ENCODE measurements around the gene SLC44A5.
"Not testable (repeated sequence)": the region's sequence is repeated elsewhere in the genome, so short reads cannot be mapped to it uniquely, and the experiment has no call there.

The SLC44A5 gene

DNA sequence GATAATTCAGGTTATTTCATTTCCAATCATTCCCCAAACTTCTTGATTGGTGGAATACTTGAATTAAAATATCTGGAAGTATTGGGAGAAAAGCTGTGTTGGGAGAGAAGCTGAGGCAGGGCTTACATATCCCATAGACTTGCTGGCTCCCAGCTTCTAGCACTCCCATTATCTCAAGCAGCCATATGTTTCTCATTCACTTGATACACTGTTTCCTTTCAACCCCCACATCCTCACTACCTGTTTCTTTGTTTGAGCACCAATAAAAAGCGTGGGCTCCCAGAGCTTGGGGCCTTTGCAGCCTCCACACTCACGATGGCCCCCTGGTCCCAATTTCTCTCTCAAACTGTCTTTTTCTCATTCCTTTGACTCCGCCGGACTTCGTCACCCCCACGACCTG lies 256.6 kb downstream of the SLC44A5 start:
- not testable (repeated sequence) for DNase-seq

DNA sequence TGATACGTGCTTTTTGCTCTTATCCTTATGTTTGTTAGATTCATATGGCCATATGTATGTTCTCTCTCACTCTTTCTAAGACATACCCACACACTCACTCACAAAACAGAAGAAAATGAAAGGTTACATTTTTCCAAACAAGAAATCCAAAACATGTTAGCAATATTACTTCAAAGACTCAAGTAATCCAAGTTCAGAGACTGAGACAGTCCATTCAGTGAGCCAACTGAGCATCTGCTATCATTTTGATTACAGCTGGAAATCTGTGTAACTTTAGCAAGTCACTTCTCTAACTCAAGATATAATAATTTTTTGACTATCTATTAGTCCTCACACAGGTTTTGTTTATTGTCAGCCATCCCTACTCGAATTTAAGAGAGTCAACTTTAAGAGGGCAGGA lies 257.9 kb downstream of the SLC44A5 start:
- DNase-seq = no peak

GRCh38 chr1:75345538-75346292 lies 265.2 kb downstream of the SLC44A5 start:
- DNase-seq = no peak

DNA sequence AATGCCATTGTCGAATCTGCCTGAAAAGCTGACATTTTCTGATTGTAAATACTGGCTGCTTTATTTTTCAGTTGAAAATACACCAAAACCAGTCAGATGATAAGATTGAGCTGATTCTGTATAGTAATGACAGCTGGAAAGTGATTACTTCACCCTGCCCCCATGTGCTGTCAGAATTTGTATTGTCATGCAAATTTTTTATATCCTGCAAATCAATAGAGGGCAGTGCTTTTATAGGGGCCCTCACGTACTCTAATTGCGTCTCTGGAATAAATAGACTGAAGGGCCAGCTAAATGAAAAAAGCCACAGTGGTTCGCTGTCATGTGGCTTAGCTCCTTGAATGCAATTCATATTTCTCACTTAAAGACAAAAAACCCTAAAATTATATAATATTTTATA lies 268.1 kb downstream of the SLC44A5 start:
- peak; percentile 54 for DNase-seq

GRCh38 chr1:75341537-75341936 lies 269.4 kb downstream of the SLC44A5 start:
- no peak for DNase-seq

DNA sequence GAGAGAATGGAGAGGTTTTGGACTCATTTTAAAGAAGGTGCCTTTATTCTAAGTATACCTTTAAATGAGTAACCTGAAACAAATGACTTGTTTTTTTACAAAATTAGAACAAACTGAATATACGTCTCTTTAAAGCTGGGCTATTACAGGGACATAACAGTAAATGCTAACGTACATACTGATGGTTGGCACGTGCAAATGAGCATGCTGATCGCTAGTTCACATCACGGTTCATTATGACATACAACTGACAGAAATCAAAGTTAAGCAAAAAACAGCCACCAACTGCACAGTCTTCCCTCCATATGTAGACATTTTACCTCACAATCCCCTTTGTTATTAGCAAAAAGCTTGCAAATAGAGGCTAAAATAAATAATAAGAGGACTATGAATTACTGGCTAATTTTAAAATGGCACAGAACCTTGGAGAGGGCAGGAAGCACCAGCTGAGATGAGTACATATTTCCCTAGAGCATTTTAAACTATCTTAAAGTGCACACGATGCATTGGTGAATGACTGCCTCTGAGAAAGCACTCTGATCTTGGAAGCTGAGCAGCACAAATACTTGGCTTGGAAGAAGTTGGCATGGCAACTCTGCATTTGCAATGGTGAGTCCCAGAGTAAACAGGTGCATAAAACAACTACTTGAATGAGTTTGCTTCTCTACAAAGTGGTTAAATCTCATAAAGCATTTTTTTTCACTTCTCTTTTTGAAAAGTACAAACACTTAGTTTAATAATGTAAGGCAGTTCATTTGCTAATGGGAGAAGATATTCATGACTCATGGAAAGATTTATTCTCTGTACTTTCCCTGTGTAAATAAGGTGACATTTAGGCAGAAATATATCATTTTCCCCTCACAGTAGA lies 272.1 kb downstream of the SLC44A5 start:
- peak; percentile 49 for DNase-seq

DNA sequence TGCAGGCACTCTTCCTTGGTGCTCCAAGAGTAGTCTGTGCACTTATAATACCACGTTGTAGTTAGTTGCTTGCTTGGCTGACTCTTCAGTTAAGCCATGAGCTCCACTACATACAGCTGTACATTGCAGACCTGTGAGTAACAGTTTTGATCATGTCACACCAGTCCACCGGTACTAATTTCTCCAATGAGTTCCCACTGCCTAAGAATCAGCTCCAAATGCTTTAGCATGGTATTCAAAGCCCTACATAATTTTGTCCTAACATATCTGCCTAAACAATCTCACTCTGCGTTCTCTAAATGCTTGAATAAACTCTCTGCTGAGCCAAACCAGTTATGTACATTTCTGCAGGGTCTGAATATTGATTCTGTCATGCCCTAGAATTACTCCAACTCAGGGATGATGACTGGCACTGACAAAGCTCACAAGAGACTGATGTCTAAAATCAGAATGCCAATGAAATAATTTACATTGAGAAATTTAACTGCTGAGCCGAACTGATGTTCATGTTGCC lies 276.0 kb downstream of the SLC44A5 start:
- DNase-seq = no peak

- no peak for DNase-seq
These were observed 280.3 kb downstream of the SLC44A5 start for GRCh38 chr1:75330624-75331023.

- DNase-seq = no peak
These were observed 282.2 kb downstream of the SLC44A5 start for GRCh38 chr1:75328691-75329090.

DNA sequence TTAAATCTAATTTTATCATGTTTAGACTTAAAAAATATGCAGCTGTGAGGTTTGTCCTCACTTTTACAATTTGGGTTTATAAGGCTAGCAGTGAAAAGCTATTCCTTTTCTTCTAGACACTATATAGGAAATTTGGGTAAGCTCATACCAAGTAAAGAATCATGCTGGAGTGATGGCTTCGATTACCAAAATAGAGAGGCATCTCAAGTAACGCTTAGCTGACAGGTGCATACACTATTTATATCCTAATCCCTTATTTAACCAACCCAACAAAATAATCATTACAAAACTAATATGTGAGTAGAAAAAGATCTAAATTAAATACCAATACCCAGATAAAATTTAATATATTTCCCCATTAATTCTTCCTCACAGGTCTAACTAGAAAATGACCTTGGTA lies 283.5 kb downstream of the SLC44A5 start:
- DNase-seq = no peak

DNA sequence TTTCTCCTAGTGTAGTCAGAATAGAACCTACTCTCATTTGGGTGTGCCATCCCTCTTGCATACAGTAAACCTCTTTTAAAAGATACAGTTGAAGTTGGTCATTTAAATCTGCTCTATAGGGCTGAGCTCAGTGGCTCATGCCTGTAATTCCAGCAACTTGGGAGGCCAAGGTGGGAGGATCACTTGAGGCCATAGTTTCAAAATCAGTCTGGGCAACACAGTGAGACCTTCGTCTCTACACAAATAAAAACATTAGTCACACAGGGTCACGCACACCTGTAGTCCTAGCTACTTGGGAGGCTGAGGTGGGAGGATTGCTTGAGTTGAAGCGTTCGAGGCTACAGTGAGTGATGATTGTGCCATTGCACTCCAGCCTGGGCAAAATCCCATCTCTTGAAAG lies 292.9 kb downstream of the SLC44A5 start:
- no peak for DNase-seq

GRCh38 chr1:75316230-75316629 lies 294.7 kb downstream of the SLC44A5 start:
- no peak for DNase-seq

DNA sequence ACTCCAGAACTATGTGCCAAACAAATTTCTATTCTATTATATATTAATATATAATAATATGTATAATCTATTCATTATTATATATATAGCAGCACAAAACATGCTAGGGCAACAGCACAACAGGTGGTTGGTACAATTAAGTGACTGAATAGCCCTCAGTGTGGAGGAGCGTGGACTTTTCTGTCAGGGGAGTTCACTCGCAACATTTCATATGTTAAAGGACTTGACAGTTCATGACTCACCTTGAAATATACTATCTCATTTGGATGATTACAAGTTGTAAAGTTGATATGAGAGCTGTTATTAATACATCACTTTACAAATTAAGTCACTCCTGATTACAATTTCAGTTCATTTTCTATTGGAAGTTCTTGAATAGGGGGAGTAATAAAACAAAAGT lies 298.3 kb downstream of the SLC44A5 start:
- no peak for DNase-seq

DNA sequence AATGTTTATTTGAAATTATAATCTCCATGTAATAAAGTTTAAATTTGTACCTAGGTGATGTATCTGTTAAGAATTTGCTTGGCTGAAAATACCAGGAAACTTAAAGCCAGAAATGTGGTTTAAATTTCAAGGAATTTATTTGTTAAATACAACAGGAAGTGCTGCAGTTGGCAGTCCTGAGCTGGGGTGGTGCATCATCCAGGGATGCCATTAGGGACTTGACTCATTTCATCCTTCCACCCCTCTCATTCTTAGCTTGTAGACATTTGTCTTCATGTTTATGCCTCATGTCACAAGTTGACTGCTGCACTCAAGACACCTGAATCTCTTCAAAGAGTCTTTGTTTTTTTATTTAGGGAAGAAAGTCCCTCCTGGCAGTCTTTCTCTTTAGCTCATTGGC lies 300.8 kb downstream of the SLC44A5 start:
- DNase-seq = no peak

DNA sequence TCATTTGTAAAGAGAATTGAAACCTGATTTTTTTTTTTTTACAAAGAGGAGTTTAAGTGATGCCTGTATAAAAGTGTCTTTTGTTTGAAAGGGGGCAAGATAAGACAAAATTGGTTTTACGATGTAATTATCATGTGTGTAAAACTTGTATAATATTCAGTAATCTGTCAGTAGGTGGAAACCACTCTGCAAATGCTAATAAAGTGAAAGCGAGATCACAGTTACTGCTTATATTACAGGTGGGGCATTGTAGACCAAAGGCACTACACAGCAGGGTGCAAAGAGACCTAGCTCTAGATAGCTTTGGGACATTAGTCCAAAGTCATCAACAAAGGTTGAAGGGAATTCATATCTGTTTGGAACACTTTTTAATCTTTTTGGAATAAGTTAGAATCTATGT lies 302.5 kb downstream of the SLC44A5 start:
- DNase-seq = no peak

DNA sequence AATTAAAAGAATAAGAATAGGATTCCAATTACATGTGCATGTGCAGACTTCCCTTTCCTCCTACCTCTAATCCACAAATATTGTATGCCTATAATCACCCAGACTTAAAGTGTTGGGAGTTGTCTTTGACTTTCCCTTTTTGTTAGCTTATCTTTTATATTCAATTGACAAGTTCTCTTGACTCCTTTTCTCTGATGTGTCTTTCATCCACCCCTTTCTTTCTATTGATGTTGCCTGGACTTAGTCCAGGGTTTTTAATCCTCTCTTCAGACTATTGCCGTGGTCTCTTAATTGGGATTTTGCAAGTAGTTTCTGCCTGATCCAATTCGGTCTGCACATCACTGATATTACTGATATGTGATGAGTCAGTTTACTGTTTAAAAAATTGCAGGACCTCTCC lies 305.9 kb downstream of the SLC44A5 start:
- no peak for DNase-seq

DNA sequence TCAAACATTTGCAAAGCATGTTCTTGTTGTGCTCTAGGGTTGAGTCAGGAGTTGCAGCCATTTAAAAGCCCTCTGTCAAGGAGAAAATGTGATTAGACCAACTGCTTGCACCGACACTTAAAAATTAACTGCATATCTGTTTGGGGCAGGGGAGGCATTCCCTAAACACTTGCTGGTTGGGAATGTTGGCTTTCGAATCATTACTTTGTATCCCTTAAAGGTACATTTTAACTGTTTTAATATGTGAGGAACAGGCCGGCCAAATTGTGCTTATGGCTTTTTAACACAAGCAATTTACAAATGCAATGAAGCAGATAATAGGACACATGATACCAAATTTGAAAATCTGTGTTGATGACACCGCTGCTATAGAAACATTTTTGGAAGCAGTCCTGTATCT lies 317.6 kb downstream of the SLC44A5 start:
- no peak for DNase-seq

GRCh38 chr1:75292013-75292412 lies 318.9 kb downstream of the SLC44A5 start:
- DNase-seq = no peak

DNA sequence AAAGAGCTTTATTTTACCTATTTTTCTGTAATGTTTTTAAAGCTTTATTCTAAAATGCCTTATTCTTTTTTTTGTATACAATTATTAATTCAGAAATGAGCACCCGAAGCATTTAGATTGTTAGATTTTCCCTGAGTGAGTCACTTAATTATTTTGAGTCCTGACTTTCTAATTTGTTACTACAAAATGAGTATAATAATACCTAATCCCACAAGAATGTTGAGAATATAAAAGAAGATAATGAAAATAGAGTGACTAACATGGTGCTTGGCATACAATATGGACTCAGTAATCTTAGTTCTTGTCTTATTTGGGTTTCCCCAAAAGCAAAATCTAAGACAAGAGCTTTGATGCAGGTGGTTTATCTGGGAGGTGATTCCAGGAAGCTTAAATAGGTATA lies 334.5 kb downstream of the SLC44A5 start:
- no peak for DNase-seq

DNA sequence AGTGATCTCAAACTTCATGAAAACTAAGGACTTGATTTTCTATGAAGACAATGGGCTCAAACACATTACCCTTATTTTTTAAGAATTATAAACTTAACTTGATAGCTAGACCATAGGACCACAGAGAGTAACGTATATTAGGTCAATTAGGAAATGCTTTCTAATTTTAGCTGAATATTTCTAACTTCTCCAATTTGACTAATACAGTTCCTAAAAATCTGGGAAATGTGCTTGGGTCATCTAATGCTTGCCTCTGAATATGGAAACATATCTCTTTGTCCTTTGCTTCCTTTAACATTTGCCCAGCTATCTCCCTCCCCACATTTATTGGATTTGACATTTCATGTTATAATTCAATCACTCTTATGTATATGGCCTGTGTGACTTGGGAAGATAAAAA lies 335.3 kb downstream of the SLC44A5 start:
- DNase-seq = no peak

GRCh38 chr1:75274920-75275506 lies 335.9 kb downstream of the SLC44A5 start:
- DNase-seq = no peak

DNA sequence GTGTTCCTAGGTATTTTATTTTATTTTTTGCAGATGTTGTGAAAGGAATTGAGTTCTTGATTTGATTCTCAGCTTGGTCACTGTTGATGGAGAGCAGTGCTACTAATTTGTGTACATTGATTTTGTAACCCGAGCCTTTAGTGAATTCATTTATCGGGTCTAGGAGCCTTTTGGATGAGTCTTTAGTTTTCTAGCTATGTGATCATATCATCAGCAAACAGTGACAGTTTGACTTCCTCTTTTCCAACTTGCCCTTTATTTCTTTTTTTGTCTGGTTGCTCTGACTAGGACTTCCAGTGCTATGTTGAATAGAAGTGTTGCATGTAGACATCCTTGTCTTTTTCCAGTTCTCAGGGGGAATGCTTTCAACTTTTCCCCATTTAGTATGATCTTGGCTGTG lies 337.8 kb downstream of the SLC44A5 start:
- DNase-seq = no peak

GRCh38 chr1:75265792-75266191 lies 345.1 kb downstream of the SLC44A5 start:
- DNase-seq = peak; percentile 53

DNA sequence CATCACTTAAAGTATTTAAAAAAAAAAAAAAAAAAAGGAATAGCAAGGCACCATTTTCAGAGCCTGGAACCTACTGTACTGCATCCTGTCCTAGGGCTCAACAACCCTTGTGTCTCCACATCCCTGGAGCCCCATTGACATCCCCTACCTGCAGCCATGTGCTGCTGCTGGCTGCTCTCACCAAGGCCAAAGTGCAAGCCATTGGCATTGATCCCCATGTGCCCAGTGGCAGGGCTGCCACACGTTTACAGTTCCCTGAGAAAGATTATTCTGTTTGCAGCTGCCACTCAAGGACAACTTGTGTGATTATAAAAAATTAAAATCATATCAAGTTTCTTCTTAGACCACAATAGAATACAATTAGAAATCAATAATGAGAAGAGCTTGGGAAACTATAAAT lies 346.8 kb downstream of the SLC44A5 start:
- no peak for DNase-seq
